Measurements from ENCODE around the gene DYNLT1. TPM values are rescaled to one million over a fixed set of nuclear protein-coding genes. Genes with fewer than 3 reads are reported as not detected.

DYNLT1 gene
- total RNA-seq, 1 donor, result 54.3 TPM

- H3K9me3 ChIP-seq (ENCODE audit: low read depth, low read length), result no peaks in the 10 kb centered on the region
- H3K36me3 ChIP-seq (ENCODE audit: insufficient read depth, low read length), result no peaks in the 10 kb centered on the region
- TF ChIP-seq CTCF (IDR thresholded peaks at IDR 0.05; ENCODE audit: extremely low read depth, low read depth, low read length), result no peak
- no peak overlapping the region for H3K27ac ChIP-seq (ENCODE audit: low read depth, low read length)
- no peak overlapping the region for H2AFZ ChIP-seq (ENCODE audit: low read length)
- H4K20me1 ChIP-seq (ENCODE audit: insufficient read depth, low read length), result no peaks in the 10 kb centered on the region
- H3K4me3 ChIP-seq (ENCODE audit: insufficient read depth, low read length), result no peak overlapping the region
- no peak overlapping the region for H3K4me2 ChIP-seq (ENCODE audit: insufficient read depth, low read length)
- no peaks in the 10 kb centered on the region for H3K27me3 ChIP-seq (ENCODE audit: insufficient read depth, low read length)
- peaks cover 8% of the 10 kb centered on the region for H3K4me1 ChIP-seq (ENCODE audit: insufficient read depth, low read length)
- H3K79me2 ChIP-seq (ENCODE audit: insufficient read depth, low read length), result no peaks in the 10 kb centered on the region
- DNase-seq (ENCODE audit: insufficient read length, low spot score, missing footprints), result no peak
Observed at GRCh38 chr6:158668707-158669103, 24.2 kb upstream of the DYNLT1 start.

DNA sequence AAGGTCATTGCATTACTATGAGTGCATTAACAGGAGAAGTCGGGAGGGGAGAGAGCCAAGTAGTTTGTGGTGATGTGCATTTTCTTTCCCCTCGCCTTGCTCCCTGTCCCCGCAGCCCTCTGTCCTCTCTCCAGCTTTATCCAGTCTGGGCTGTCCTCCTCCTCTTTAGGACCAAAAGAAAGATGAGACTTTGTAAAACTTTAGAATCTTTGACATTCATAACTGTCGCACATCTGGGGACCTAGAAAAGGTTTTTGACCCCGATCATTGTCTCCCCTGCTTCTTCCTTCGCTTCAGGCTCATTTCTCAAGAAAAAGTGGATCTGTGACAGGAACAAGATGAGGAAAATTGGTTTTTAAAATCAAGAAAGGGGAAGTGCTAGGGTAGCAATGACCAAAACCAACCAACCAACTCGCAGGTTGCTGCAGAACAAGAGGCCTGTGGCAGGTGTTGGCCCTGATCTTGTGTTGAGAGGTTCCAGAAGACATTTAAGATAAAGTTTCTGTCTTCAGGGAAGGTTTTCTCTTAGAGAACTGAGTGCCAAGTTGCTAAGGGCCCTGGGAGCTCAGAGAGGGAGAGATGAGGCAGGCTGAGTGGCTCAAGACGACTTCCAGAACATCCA, 22.9 kb upstream of the DYNLT1 start:
- no peak for DNase-seq (ENCODE audit: insufficient read length, low spot score, missing footprints)
- H3K79me2 ChIP-seq (ENCODE audit: insufficient read depth, low read length), result no peaks in the 10 kb centered on the region
- no peaks in the 10 kb centered on the region for H3K27me3 ChIP-seq (ENCODE audit: insufficient read depth, low read length)
- no peaks in the 10 kb centered on the region for H3K9me3 ChIP-seq (ENCODE audit: low read depth, low read length)
- H3K4me3 ChIP-seq (ENCODE audit: insufficient read depth, low read length), result no peak overlapping the region
- peak overlapping the region; percentile 87 for H2AFZ ChIP-seq (ENCODE audit: low read length)
- H3K4me2 ChIP-seq (ENCODE audit: insufficient read depth, low read length), result peak overlapping the region; percentile 42
- H3K27ac ChIP-seq (ENCODE audit: low read depth, low read length), result no peak overlapping the region
- H3K4me1 ChIP-seq (ENCODE audit: insufficient read depth, low read length), result peaks cover 8% of the 10 kb centered on the region
- H4K20me1 ChIP-seq (ENCODE audit: insufficient read depth, low read length), result no peaks in the 10 kb centered on the region
- H3K36me3 ChIP-seq (ENCODE audit: insufficient read depth, low read length), result no peaks in the 10 kb centered on the region
- no peak for TF ChIP-seq CTCF (IDR thresholded peaks at IDR 0.05; ENCODE audit: extremely low read depth, low read depth, low read length)

DNA sequence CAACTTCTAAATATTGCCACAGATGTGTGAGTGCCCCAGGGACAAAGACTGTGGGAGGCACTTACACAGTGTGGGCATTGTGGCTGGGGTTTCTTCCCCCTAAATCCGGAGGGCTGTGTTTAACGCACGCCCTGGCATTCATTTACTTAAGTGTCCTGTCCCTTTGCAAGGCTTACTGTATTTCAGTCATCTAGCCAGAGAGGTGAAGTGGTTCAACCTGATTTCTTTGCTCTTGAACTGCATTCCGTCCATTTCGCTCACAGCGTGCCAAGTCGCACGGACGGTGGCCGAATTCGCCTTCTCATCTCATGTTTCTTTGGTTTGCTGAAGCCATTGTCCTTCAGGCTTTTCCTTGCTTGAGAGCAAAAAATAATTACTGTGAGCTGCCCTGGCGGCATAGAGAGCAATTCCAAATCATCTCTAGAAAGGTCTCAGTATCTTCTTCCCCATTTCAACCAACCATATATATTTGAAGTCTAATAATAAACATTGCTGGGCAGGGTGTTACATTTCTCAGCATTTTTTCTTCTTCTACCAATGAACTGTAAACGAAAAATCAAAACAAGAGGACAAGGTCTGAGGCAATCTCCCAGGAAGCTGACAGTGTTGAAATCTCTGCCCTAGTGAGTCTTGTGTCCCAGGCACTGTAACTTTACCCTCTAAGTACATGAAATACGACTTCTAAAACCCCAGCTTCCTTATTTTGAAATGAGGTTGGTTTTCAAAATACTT, 22.3 kb upstream of the DYNLT1 start:
- peak overlapping the region; percentile 42 for H3K4me2 ChIP-seq (ENCODE audit: insufficient read depth, low read length)
- no peak overlapping the region for H3K4me3 ChIP-seq (ENCODE audit: insufficient read depth, low read length)
- H3K27me3 ChIP-seq (ENCODE audit: insufficient read depth, low read length), result no peaks in the 10 kb centered on the region
- no peaks in the 10 kb centered on the region for H3K9me3 ChIP-seq (ENCODE audit: low read depth, low read length)
- H2AFZ ChIP-seq (ENCODE audit: low read length), result peak overlapping the region; percentile 87
- no peaks in the 10 kb centered on the region for H3K36me3 ChIP-seq (ENCODE audit: insufficient read depth, low read length)
- H4K20me1 ChIP-seq (ENCODE audit: insufficient read depth, low read length), result no peaks in the 10 kb centered on the region
- H3K27ac ChIP-seq (ENCODE audit: low read depth, low read length), result no peak overlapping the region
- no peaks in the 10 kb centered on the region for H3K79me2 ChIP-seq (ENCODE audit: insufficient read depth, low read length)
- TF ChIP-seq CTCF (IDR thresholded peaks at IDR 0.05; ENCODE audit: extremely low read depth, low read depth, low read length), result no peak
- peak; percentile 88 for DNase-seq (ENCODE audit: insufficient read length, low spot score, missing footprints)
- peaks cover 8% of the 10 kb centered on the region for H3K4me1 ChIP-seq (ENCODE audit: insufficient read depth, low read length)

- H3K27me3 ChIP-seq (ENCODE audit: insufficient read depth, low read length), result no peaks in the 10 kb centered on the region
- no peak overlapping the region for H3K4me3 ChIP-seq (ENCODE audit: insufficient read depth, low read length)
- DNase-seq (ENCODE audit: insufficient read length, low spot score, missing footprints), result no peak
- H3K27ac ChIP-seq (ENCODE audit: low read depth, low read length), result no peak overlapping the region
- H3K4me1 ChIP-seq (ENCODE audit: insufficient read depth, low read length), result peaks cover 8% of the 10 kb centered on the region
- H3K79me2 ChIP-seq (ENCODE audit: insufficient read depth, low read length), result no peaks in the 10 kb centered on the region
- no peak overlapping the region for H2AFZ ChIP-seq (ENCODE audit: low read length)
- no peak overlapping the region for H3K4me2 ChIP-seq (ENCODE audit: insufficient read depth, low read length)
- H3K9me3 ChIP-seq (ENCODE audit: low read depth, low read length), result no peaks in the 10 kb centered on the region
- no peaks in the 10 kb centered on the region for H3K36me3 ChIP-seq (ENCODE audit: insufficient read depth, low read length)
- H4K20me1 ChIP-seq (ENCODE audit: insufficient read depth, low read length), result no peaks in the 10 kb centered on the region
- TF ChIP-seq CTCF (IDR thresholded peaks at IDR 0.05; ENCODE audit: extremely low read depth, low read depth, low read length), result no peak
Observed at GRCh38 chr6:158665332-158665731, 20.8 kb upstream of the DYNLT1 start.
